ENCODE data around the gene TRIM31. TPM values are rescaled to one million over a fixed set of nuclear protein-coding genes. Genes with fewer than 3 reads are reported as not detected.
A peak's percentile ranks its signal among the peaks of the same experiment; 100 is the strongest.
"Not testable (repeated sequence)": the region's sequence is repeated elsewhere in the genome, so short reads cannot be mapped to it uniquely, and the experiment has no call there.

TRIM31 gene
- total RNA-seq, 2 donors from 2014 or later = not detected

DNA sequence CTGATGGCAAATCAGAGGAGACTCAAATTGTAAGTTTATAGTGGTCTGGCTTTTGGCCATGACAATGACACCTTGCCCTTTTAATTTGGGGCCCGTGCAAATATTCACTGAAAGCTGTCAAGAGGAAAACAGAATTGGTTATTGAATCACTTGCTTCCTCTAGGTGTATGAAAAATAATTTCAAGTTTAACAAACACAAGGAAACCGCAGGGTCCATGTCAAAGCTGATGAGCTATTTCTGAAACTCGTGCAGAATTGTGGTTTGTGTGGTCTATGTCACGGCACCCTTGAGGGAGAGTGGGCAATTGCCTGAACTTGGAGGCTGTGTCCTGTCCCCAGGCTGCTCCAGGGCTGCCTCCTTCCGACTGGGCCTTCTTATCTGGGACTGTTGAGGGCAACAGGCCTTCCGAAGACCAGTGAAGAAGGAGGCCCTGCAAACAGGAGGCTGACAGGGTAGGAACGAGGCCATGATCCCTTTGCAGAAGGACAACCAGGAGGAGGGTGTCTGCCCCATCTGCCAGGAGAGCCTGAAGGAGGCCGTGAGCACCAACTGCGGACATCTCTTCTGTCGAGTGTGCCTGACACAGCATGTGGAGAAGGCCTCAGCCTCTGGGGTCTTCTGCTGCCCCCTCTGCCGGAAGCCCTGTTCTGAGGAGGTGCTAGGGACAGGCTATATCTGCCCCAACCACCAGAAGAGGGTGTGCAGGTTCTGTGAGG lies 23.8 kb upstream of the TRIM31 start:
- Mint-ChIP-seq H3K4me1 (ENCODE audit: low read depth in 2 of 2) (peaks cover 5 to 7% of the 10 kb centered on the region in 2 donors), H3K27ac (no peak overlapping the region), H3K4me3 (no peak overlapping the region), H3K27me3 (peaks cover 36 to 56% of the 10 kb centered on the region in 2 donors), H3K36me3 (no peaks in the 10 kb centered on the region), H3K9me3 (no peaks in the 10 kb centered on the region)
- DNase-seq (ENCODE audit: low spot score) (no peak), ATAC-seq (peak; percentile 59 to 61)

- Mint-ChIP-seq H3K27ac (no peak within 1 kb of the TSS), H3K36me3 (no peaks in the 10 kb centered on the region), H3K27me3 (peaks cover 35 to 56% of the 10 kb centered on the region in 2 donors), H3K4me1 (ENCODE audit: low read depth in 2 of 2) (peaks cover 9 to 11% of the 10 kb centered on the region in 2 donors), H3K9me3 (no peaks in the 10 kb centered on the region), H3K4me3 (no peak within 1 kb of the TSS)
- no peak for ATAC-seq
- no peak for DNase-seq (ENCODE audit: low spot score)
Measured at GRCh38 chr6:30135757-30136156, 22.9 kb upstream of the TRIM31 start, which contains the start of gene TRIM40. Gene TRIM40 (plus strand): TSS chr6:30136140. CDS start chr6:30137037, 897 bp downstream.

DNA sequence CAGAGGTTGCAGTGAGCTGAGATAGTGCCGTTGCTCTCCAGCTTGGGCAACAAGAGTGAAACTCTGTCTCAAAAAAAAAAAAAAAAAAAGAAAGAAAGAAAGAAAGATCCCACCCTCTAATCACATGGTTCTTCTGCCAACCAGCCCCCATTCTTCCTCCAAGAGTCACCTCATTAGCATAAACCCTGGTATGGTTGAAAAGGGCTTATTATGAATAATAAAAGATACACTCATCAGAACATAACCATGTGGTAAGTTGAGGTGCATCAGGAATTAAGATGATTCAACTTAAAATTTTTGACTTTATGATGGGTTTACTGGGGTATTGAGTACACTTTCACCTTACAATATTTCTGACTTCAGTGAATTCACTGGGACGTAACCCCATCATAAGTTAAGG lies 22.3 kb upstream of the TRIM31 start:
- DNase-seq (ENCODE audit: low spot score) (no peak), ATAC-seq (no peak)
- Mint-ChIP-seq H3K36me3 (no peaks in the 10 kb centered on the region), H3K9me3 (no peaks in the 10 kb centered on the region), H3K4me3 (no peak overlapping the region), H3K27me3 (peaks cover 35 to 56% of the 10 kb centered on the region in 2 donors), H3K4me1 (ENCODE audit: low read depth in 2 of 2) (peaks cover 10 to 12% of the 10 kb centered on the region in 2 donors), H3K27ac (no peak overlapping the region)

DNA sequence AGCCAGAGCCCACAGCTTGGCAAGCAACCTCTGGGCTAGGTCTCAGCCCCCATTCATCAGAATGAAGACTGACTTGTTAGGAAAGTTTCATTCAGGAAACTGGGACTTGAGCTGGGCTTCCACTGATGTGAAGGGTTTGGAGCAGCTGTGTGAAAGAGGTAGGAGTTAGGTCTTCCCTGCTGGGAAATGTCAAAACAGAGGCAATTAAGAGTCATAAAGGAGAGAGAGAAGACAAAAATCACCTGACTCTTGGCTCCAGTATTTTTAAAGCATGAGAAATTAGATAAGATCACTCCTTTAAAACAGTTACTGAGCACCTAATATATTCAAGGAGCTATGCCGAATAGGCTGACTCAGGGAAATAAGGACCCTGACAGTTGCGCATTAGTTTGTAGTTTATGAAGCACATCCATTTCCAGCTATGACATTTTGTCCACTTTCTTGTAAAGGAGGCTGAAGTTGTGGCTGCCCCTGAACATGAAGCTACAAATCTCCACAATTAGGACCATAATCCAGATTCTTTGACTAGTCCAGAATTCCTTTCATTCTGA lies 19.1 kb upstream of the TRIM31 start:
- no peak overlapping the region for H3K4me3 Mint-ChIP-seq
- peaks cover 10 to 12% of the 10 kb centered on the region in 2 donors for H3K4me1 Mint-ChIP-seq (ENCODE audit: low read depth in 2 of 2)
- no peaks in the 10 kb centered on the region for H3K9me3 Mint-ChIP-seq
- peaks cover 44 to 48% of the 10 kb centered on the region in 2 donors for H3K27me3 Mint-ChIP-seq
- DNase-seq (ENCODE audit: low spot score) (no peak), ATAC-seq (no peak)
- no peaks in the 10 kb centered on the region for H3K36me3 Mint-ChIP-seq
- no peak overlapping the region for H3K27ac Mint-ChIP-seq

DNA sequence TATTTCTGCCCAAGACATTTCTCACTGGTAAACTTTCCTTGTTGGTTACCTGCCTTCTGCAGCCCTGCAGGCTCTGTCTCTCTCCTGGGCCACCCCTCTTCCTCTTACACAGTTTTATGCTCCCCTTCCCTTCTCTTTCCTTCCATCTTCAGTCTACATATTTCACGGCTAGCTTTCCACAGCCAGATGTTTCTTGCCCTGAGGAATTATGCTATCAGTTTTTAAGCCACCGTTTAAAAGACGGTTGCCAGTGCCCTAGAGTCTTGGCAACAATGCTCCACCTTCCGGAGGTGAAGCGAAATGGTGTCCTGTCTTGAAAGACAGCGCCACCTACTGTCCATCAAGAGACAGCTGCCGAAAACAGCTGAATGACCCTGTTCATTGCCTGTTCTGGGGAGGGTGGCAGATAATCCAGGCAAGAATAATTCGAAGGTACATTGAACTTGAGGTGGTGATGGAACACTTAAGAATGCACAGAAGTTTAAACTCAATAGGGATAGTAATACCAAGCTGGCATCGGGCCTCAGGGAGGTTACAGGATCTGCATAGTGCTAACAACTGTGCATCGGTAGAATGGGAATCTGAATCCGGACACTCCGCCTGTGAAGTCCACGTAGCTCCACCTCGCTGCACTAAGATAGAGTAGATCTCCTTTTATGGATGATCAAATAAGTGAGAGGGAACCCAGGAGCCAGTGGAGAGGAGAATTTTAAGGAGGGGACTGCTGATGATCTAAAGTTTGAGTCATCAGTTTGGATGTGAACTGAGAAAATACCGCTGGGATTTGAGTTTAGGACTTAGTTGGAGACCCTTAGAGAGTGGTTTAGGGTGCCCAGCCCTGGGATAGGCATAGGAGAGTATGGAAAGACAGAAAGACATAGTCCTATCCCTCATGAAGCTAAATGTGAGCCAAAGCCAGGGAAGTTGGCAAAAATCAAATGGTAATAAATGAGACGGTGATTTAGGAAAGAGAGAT lies 18.3 kb upstream of the TRIM31 start:
- Mint-ChIP-seq H3K27me3 (peaks cover 49 to 55% of the 10 kb centered on the region in 2 donors), H3K9me3 (no peaks in the 10 kb centered on the region), H3K4me3 (no peak overlapping the region), H3K27ac (no peak overlapping the region), H3K4me1 (ENCODE audit: low read depth in 2 of 2) (peaks cover 8 to 10% of the 10 kb centered on the region in 2 donors), H3K36me3 (no peaks in the 10 kb centered on the region)
- ATAC-seq (peak; percentile 87 to 88), DNase-seq (ENCODE audit: low spot score) (peak; percentile 70)

DNA sequence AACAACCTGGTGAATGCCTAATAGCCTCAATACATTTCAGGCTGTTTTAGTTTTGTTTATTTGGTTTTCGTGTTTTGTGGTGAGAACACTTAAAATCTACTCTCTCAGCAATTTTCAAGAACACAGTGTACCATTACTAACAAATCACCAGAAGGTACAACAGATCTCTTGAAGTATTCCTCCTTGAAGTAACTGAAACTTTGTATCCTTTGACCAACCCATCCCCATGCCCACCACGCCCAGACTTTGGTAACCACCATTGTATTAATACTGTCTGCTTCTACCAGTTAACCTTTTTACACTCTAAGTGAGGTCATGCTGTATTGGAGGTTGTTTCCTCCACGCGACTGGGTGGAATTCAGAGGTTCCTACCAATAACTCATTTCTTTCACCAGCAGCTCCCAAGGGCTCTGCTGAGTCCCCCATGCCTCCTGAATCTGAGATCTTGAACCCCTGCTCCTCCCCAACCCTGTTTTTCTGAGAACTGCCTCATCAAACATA lies 17.3 kb upstream of the TRIM31 start:
- no peak for ATAC-seq
- Mint-ChIP-seq H3K27me3 (peaks cover 50 to 62% of the 10 kb centered on the region in 2 donors), H3K27ac (no peak overlapping the region), H3K4me1 (ENCODE audit: low read depth in 2 of 2) (peaks cover 4 to 5% of the 10 kb centered on the region in 2 donors), H3K4me3 (no peak overlapping the region), H3K36me3 (no peaks in the 10 kb centered on the region), H3K9me3 (no peaks in the 10 kb centered on the region)
- DNase-seq (ENCODE audit: low spot score) = no peak

DNA sequence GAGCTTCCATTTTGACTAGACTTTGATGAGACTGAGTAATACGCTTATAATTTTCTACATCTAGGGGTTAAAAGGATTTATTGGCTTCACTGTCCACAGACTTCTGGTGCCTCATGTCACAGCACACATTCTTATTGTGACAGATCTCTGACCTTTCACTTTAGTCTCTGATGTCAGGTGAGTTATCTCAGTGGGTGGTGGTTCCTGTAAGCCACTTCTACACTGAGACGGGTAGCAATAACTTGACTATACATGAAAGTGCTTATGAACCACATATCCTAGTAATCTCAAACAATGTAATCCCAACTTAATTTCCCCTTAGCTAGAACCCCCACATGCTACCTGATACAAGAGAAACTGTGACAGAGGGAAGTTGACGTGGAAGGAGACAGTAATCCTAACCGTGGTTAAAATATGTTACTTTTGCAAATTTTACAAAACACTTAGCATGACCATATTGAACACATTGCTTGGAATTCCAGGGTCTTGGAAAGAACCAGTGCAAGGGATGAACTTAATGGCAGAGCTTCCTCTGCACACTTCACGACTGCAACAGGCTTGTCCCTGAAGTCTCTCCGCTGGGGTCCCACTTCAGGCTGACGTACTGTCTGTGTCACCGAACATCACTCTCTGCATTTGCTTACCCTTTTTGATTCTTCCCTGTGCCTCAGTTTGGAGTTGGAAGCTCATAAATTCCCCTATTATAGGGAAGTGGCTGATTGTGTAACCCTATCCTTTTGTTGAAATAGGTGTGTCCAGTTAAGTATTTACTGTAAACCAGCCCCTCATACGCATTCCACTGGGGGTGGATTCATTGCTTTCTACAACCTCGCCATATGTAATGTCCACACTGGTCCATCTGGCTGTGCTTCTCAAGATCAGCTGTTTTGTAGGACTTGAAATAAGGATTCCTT lies 16.6 kb upstream of the TRIM31 start:
- H3K27me3 Mint-ChIP-seq = peaks cover 51 to 65% of the 10 kb centered on the region in 2 donors
- no peaks in the 10 kb centered on the region for H3K9me3 Mint-ChIP-seq
- DNase-seq (ENCODE audit: low spot score) (no peak), ATAC-seq (no peak)
- H3K36me3 Mint-ChIP-seq = no peaks in the 10 kb centered on the region
- H3K4me1 Mint-ChIP-seq (ENCODE audit: low read depth in 2 of 2) = peaks cover 4 to 5% of the 10 kb centered on the region in 2 donors
- H3K27ac Mint-ChIP-seq = no peak overlapping the region
- no peak overlapping the region for H3K4me3 Mint-ChIP-seq

GRCh38 chr6:30127238-30128093 lies 14.6 kb upstream of the TRIM31 start:
- H3K36me3 Mint-ChIP-seq = no peaks in the 10 kb centered on the region
- H3K27ac Mint-ChIP-seq = no peak overlapping the region
- H3K9me3 Mint-ChIP-seq = no peaks in the 10 kb centered on the region
- peaks cover 4 to 5% of the 10 kb centered on the region in 2 donors for H3K4me1 Mint-ChIP-seq (ENCODE audit: low read depth in 2 of 2)
- DNase-seq (ENCODE audit: low spot score) (no peak), ATAC-seq (no peak)
- peaks cover 48 to 72% of the 10 kb centered on the region in 2 donors for H3K27me3 Mint-ChIP-seq
- no peak overlapping the region for H3K4me3 Mint-ChIP-seq

DNA sequence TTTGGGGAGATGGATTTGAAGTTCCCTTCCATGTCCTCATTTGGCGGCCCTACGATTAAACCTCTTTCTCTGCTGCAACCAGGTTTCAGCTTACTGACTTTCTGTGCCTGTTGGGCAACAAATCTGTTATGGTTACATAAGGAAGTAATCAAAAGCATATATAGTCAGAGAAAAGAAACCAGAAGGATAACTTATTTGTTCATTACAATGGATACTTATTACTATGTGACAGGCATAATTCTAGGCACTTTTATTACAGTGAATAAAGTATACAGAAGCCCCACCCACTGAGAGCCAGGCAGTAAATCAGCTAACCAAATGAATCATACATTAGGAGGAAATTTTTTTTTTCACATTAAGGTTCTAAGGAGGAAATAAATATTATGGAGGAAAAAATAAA lies 9.6 kb upstream of the TRIM31 start:
- H3K9me3 Mint-ChIP-seq = no peaks in the 10 kb centered on the region
- ATAC-seq (no peak), DNase-seq (ENCODE audit: low spot score) (no peak)
- no peak overlapping the region for H3K27ac Mint-ChIP-seq
- no peaks in the 10 kb centered on the region for H3K4me1 Mint-ChIP-seq (ENCODE audit: low read depth in 2 of 2)
- no peaks in the 10 kb centered on the region for H3K36me3 Mint-ChIP-seq
- H3K27me3 Mint-ChIP-seq = peaks cover 36 to 53% of the 10 kb centered on the region in 2 donors
- no peak overlapping the region for H3K4me3 Mint-ChIP-seq

DNA sequence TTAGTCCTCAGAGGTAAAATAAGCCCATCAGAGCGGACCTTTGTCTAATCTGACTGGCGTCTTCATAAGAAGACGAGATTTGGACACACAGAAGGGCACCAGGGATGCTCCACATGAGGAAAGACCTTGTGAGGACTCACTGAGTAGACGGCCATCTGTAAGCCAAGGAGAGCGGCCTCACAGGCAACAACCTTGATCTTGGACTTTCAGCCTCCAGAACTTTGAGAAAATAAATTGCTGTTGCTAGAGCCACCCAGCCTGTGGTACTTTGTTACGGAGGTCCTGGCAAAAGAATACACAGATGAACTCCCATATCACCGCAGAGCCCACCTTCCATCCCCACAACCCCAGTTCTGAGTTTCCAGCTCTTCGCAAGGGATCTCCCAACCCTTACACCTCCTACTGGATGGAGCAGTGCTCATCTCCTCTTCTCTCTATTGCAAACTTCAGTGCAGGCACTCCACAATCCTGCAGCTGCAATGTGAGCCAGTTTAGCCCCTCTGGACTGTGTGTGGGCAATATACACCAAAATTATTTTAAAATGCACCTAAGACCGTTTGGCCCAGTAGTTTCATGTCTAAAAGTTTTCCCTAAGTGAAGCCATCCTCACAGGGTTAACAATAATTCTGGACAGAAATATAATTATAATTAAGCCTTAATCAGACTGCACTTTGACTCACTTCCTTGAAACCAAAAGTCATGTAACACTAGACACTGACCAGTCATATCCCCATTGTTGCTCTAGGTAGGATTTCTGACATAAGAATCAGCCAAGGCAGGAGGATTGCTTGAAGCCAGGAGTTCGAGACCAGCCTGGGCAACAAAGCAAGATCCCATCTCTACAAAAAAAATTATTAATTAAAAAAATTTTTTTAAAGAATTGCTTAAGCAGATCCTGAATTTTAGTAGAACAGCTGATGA lies 8.8 kb upstream of the TRIM31 start:
- Mint-ChIP-seq H3K27me3 (peaks cover 30 to 51% of the 10 kb centered on the region in 2 donors), H3K4me3 (no peak overlapping the region), H3K36me3 (no peaks in the 10 kb centered on the region), H3K4me1 (ENCODE audit: low read depth in 2 of 2) (no peaks in the 10 kb centered on the region), H3K9me3 (no peaks in the 10 kb centered on the region), H3K27ac (no peak overlapping the region)
- ATAC-seq = no peak
- no peak for DNase-seq (ENCODE audit: low spot score)

- not testable (repeated sequence) for H3K4me1 Mint-ChIP-seq (ENCODE audit: low read depth in 2 of 2); DNase-seq (ENCODE audit: low spot score); H3K27ac Mint-ChIP-seq; H3K36me3 Mint-ChIP-seq; H3K4me3 Mint-ChIP-seq; ATAC-seq; H3K9me3 Mint-ChIP-seq
- H3K27me3 Mint-ChIP-seq = peaks cover 29 to 44% of the 10 kb centered on the region in 2 donors
Measured at GRCh38 chr6:30118691-30119090, 5.8 kb upstream of the TRIM31 start.
